ENCODE data around the gene NT5DC1.
"Not testable (repeated sequence)": the region's sequence is repeated elsewhere in the genome, so short reads cannot be mapped to it uniquely, and the experiment has no call there.

The NT5DC1 gene

DNA sequence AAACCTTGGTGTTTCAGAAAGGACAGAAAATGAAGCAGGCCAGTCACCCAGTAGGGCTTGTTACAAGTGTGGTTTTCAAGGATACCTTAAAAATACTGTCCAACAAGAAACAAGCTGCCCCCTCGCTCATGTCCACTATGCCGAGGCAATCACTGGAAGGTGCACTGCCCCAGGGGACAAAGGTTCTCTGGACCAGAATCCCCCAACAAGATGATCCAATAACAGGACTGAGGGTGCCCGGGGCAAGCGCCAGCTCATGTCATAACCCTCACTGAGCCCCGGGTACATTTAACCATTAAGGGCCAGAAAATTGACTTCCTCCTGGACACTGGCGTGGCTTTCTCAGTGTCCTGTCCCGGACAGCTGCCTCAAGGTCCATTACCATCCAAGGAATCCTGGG, 6.6 kb upstream of the NT5DC1 start:
- no peak for DNase-seq

DNA sequence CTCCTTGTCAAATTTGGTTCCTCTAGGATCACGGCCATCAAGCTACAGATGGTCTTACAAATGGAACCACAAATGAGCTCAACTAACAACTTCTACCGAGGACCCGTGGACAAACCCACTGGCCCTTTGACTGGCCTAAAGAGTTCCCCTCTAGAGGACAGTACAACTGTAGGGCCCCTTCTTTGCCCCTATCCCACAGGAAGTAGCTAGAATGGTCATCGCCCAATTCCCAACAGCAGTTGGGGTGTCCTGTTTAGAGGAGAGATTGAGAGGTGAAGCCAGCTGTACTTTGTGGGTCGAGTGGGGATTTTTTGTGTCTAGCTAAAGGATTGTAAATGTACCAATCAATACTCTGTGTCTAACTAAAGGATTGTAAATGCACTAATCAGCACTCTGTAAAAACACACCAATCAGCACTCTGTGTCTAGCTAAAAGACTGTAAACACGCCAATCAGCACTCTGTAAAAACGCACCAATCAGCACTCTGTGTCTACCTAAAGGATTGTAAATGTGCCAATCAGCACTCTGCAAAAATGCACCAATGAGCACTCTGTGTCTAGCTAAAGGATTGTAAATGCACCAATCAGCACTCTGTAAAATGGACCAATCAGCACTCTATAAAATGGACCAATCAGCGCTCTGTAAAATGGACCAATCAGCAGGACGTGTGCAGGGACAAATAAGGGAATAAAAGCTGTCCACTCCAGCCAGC, 4.4 kb upstream of the NT5DC1 start:
- DNase-seq: not testable (repeated sequence)

DNA sequence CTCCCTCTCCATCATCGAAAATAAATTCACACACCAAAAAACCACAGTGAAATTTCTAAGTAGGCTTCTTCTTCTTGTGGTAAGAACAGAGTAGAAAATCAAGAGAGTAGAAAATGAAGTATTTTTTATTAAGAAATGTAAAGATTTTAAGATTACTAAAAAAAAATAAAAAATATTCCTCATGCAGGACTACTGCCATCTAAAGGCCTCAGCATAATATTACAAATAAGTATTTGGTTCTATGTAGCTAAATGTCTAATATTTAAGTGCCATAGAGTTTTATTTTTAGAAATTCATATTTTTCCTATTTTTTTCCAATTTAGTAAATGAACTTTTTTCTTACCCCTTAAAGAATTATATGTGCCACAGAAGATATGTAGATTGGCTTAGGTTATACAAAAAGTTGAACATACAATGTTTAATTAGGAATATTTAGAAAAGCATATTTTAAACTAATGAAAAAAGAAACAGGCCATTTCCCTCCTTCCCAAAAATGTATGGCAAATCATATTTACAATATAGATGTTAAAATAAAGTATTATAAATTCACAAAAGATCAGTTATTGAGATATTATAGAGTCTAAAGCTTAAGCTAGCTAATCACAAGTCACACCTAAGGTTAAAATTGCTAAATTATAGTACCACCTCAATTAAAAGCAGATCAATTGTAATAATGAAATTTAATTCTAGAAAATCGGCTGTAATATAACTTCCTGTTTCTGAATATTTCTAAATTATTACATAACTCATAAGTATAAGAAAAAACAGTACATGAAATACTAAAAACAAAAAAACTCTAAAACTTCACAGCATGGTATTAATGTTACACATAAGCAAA, 3.5 kb upstream of the NT5DC1 start:
- DNase-seq: peak; percentile 17

DNA sequence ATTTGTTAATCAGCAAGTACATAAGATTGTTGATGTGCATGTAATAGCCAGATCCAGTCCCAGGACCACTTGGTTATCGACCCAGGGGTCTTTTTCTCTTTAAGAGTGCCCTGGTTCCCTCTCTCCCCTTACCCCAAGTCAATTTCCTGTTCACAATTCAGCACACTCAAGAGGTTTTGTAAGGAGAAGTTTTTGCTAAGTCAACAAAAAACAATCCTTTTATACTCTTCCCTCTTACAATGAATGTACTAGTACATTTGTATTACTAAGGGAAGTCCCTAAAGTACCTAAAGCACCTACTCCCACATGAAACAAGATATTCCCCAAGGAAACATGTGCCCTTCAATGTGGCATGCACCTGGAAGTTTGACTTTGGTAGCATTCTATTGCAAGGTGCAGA, 1.6 kb upstream of the NT5DC1 start:
- DNase-seq: no peak

DNA sequence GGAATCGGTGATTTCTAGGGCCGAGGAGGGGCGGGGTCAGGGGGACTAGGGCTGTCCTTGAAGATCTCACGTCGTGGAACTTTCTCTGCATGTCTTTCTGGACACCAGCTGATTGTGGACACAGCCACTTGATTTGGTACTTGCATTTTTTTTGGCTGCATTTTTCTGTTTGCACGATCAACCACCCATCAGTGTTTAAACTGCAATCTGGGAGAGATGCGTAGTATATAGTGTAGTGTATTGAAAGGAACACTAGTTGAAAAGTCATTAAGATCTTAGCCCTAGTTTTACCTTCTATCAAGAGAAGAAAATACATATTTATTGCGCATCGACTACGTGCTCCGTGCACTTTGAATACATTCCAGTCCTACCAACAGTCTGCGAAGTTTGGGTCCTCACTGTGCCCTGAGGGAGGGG, 657 bp downstream of the NT5DC1 start:
- DNase-seq: no peak

DNA sequence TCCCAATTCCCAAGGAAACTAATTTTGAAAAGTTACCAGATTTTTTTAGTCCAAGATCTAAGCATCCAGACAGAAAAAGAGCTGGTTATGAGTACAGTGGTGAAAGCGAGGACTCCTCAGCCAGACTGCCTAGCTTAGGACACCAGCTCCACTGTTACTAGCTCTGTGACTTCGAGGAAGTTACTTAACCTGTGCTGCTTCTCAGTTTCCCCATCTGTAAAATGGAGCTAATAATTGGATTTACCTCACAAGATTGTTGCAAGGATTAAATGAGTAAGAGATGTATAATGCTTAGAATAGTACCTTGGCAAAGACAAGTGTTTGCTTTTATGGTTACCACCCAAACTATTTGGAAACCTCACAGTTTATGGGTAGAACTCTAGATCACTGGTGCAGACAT, 1.1 kb downstream of the NT5DC1 start:
- DNase-seq: no peak

DNA sequence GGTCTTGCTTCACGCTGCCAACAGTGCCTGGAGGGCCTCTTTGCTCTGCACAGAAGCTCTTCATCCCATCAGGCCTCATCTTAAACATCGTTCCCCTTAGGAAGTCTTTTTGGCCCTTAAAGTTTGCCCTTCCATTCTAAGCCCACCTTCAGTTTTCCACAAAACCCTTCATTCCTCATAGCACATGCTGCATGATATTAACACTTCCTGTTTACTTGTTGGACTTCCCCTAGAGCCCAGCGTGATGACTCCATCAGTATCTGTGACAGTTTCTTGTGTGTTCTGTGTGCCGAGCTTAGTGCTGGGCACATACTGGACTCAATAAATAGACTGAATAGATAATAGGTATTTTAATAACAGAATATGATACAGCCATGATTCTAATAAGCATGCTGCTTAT, 2.2 kb downstream of the NT5DC1 start:
- no peak for DNase-seq

DNA sequence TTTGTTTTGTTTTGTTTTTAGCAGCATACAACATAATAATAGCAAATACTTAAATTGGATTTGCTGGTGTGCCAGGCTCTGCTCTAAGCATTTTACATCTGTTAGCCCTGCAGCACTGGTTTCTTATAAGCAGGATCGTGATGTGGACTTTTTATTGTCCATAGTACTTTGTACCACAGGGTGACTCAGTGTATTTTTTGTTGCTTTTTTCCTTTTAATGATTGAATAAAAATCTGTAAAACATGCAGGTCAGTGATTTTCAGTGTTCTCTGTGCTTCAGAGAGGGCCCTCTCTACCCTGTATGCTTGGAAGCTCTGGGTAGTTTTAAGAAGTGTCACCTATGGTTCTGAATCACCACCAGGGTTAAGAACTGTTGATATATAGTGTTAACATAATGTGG, 4.0 kb downstream of the NT5DC1 start:
- DNase-seq: no peak

DNA sequence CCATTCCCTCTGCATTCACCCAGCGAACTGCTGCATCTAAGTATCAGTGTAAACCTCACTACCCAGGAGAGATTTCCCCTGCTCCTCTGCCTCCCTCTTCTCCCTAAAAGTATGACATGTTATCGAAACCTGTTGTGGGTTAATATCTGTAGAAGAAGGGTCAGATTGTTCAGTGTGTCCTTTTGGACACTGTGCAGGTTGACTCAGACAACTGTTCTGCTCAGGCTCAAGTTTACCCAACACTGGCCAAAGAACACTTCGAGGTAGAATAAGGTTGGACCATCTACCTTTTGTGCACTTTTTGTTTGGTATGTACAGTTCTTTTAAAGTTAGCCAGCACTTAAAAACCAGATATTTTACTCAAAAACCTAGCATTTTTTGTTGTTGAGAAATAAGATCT, 4.6 kb downstream of the NT5DC1 start:
- no peak for DNase-seq

DNA sequence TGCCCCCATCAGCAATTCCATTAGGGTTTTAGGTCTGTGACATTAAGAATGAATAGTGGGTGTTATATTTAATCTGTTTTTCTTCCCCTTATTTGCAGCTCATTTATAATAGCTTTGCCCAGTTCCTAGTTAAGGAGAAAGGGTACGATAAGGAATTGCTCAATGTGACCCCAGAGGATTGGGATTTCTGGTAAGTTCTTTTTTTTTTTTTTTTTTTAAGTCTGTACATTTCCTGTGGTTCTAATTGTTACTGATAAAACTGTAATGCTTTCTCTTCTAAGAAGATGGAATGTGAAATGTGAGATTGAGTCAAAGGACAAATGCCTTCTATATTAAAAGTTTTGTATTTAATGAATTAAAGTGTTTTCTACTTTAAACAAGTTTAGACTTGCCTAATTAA, 5.5 kb downstream of the NT5DC1 start:
- no peak for DNase-seq

DNA sequence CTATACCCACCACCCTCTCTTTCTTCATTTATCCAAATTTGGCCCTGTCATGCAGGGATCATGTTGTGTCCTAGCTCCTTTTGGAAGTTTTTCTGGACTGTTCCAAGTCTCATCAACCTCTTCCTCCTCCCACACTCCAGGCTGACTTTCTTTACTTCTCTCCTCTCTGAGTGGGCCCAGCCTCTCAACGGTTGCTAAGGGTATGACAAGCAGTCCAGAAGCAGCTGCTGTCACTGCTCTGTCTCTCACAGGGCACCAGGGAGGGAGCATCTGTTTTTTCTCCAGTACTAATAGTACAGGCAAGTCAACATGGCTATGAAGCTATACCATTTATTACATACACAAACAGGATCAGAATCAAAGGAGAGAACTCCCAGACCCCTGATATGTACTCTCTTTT, 8.2 kb downstream of the NT5DC1 start:
- no peak for DNase-seq

DNA sequence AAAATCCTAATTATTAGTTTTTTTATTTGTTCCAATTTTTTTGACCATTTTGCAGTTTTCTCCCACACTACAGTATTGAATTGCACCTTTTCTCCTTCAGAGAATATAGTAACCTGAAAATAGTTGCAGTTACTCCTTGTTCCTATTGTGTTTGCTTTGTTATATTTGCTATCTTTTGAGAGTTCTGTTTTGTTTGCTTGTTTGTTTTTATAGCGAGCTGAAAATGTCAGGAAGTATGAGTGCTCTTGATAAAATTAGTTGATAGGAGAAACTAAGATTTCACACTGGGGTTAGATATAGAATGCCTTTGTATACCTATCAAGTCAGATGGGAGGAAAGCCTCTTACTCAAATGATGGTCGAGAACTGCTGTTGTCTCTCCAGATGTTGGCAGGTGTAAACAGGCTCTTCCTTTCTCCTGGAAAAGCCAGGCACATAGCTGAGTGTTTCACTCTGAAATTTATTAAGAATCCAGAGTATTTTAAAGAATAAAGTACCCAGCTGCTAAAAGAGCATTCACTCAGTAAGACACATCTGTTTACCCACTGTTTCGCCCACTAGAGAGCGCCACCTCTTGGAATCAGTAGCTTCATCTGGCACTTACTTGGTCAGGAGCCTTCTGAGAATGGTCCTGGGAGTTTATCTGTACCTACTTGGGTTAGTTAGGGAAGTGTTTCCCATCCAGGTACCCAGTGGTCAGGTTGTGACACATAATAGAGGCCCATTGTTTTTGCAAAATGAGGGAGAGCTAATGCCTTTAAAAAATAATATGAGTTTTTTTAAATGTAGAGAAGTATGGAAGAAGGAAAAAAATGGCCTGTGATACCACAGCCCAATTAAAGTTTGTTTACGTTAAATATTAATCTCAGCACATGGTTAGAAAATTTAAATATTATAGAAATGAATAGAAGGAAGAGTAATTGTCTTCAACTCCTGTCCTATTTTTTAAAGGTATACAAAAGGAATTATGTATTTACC, 11.2 kb downstream of the NT5DC1 start:
- DNase-seq: peak; percentile 21

DNA sequence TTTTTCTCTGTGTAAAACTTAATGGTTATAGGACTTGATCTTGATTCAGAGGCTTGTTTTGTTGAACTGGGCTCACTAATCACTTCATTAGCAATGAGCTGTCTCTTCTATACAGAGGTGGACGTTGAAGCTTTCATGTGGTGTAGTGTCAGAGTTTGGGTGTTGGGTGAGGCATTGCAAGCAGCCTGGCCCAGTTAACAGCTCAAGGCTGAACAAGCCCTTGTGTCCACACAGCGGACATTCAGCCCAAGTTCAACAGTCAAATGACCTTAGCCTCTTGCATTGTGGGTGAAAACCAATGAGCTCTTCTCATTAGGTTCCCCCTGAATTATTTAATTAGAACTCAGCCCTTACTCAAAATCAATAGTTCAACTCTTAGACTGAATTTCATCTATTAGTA, 12.7 kb downstream of the NT5DC1 start:
- DNase-seq: no peak

DNA sequence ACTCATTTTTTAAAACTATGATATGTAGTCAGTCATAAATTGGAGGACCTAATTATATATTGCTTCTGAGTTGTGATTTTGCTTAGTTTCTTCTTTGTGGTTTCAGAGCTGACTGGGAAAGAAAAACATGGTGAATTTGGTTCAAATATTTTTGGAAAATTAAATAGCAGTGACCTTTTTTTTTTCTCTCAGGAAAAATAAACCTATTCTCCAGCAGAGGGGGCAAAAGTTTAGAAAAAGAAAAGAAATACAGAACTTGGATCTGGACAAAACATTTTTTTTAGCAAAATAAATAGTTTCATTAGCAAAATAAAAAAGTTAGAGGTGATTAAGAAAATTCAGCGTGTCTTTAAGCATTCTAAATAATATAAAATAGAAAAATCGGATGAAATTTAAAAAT, 15.1 kb downstream of the NT5DC1 start:
- no peak for DNase-seq

DNA sequence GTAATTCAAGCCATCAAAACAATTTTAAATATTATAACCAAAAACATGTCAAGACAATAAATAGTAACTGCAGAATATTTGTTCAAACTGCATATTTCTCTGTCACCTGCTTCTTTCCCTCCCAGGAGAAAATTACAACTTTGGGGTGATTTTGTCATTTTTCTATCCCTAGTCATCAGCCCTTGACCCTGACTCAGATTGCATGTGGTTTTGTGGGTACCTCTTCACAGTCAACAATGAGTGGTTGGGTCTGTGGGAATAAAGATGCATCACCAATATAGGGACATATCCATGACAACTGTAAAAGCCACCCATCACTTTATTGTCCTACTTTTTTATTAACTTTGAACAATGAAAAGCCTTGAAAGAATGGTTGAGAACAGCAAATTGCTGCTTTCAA, 18.0 kb downstream of the NT5DC1 start:
- DNase-seq: no peak

DNA sequence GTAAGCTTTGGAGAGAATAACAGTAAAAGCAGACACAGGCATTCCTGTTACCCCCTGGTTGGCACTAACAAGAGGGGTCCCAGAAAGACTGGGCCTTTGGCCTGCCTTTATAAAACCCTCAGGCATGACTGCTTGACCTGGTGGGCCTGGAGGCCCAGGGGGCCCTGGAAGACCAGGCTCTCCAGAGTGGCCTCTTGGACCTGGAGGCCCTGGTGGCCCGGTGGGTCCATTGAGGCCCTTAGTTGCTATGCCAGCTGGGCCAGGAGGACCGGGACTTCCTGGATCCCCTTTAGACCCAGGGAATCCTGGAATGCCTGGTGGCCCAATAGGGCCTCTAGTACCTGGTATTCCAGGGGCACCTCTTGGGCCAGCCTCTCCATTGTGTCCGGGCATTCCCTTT, 19.8 kb downstream of the NT5DC1 start:
- DNase-seq: no peak

DNA sequence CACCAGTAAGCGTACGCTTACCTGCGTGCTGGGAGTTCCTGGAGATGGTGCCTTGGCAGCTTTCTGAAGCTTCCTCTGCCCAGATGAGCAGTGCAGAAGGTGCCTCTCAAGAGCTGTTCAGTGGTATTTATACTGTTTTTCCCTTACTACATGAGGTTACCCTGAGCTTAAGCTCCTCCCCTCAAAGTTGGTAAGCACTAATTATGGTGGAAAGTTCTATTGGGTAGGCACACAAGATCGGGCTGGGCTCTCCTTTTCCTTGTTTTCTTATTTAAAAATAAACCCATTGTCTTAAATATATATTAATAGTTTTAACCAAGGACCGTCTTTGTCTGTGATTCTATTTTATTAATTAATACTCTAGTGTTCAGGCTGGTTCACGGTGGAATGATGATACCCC, 25.4 kb downstream of the NT5DC1 start, which contains the start of gene COL10A1:
COL10A1 (minus strand) TSS at position 101 of the 400 bp plus-strand sequence. CDS start 640 bp downstream, outside the sequence.
- no peak for DNase-seq

DNA sequence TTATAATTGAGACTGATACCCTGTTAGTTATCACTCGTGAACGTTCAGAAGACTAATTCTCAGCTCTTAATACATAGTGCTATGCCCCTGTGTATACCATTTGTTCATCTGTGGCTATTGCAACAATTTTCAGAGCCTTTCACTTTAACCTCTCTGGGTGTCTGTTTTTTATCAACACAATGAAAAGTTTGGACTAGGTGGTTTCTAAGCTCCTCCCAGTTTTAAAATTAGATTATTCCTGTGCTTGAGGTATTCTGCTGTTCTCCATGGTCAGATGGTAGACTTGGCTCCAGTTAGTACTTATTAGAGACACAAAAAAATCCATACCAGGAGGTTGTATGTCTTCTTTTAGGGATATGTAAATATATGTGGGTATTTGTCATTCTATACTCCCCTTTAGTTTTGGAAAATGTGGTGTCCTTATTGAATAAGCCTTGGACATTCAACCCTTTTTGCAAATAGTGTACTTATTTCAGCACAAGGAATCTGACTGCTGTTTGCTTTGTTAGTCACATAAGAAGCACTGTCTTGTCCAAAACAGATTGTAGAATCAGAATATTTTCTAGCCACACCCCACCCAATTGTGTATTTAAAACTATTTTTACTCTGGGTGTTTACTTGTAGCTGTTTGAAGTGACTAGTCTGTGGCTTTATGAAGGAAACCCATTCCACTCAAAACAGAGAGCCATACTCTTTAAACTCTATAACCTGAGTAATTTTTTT, 27.3 kb downstream of the NT5DC1 start:
- no peak for DNase-seq

DNA sequence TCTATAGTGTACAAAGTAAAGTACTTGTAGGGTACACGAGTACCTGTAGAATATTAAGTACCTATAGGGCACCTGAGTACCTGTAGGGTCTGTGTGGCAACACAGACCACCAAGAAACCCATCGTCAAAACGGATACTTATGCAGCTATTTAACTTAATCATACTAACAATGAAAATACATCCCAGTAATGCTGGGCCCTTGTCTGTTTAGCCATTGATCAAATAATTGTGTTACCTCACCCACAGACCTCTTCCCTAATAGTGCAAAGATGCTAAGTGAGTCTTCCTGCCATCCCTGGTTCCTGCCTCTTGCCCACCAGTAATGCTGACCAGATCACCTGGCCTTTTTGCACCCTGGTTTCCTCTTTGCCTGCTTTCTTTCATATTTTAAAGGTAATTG, 32.8 kb downstream of the NT5DC1 start:
- no peak for DNase-seq

DNA sequence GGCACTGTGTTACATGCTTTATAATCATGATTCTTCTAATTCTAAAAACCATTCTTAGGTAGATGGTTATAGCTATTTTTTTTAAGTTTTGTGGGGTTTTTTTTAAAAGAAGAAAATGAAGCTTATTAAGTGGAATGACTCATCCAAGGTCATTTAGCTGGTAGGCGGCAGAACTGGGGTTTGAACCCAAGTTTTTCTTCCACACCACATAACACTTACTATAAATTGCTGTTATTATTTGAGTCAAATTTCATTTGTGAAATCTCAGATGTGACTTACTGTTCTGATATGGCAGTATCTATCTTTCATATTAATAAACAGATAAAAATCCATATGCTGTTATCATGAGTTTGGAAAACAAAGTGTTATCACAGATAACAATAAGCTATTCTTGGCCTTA, 35.7 kb downstream of the NT5DC1 start:
- DNase-seq: no peak

DNA sequence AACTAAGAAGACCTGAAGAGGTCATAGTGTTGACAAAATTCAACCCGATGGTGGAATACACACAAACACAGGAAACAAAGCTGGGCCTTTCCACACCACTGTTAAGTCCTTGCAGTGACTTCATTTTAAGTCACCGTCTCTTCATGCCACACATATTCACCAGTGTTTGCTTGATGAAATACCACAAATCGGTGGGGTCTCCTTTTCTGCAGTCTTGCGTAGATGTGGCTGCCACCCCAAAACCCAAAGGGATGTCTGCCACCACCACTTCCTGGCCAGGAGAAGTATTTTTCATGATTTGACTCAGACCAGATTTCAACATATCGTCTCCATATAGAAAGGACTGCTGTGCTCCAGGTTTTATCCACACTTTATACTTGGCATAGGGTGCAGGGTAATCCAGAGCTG, 36.3 kb downstream of the NT5DC1 start:
- peak; percentile 11 for DNase-seq

DNA sequence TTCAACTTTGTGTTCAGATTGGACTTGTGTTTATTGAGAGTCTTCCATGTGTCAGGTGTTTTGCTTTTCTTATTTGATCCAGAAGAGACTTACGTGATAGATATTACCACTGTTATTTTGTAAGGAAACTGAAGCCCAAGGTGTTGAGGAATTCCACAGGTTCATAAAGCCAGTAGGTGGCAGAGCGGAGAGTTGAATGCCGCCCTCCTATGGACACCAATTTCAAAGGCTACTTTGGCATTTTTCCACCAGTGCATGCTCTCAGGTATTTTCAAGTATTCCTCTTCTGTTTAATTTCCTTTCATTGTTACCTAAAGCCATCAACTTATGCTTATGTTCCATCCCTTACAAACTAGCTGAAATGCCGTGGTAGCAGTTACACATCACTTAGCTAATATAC, 39.3 kb downstream of the NT5DC1 start:
- no peak for DNase-seq

DNA sequence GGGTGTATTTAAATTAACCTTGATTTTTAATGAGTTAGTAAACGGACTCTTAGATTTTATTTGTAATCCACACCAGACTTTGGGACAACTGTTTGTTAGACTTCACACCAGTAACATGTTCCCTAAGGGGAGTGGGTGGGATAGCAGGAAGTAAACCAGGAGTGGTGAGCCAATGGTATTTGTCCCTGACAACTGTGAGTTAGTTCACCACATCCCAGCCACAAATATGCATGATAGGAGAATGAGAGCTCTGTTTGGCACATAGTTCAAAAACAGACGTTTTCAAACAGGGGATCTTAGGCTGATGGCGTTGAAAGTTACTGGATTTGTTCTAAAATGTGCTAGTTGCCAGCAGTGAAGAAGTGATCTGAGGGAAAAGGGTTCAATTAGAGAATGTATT, 44.0 kb downstream of the NT5DC1 start:
- no peak for DNase-seq
